Measurements from ENCODE around the gene NCBP1.

Gene NCBP1

DNA sequence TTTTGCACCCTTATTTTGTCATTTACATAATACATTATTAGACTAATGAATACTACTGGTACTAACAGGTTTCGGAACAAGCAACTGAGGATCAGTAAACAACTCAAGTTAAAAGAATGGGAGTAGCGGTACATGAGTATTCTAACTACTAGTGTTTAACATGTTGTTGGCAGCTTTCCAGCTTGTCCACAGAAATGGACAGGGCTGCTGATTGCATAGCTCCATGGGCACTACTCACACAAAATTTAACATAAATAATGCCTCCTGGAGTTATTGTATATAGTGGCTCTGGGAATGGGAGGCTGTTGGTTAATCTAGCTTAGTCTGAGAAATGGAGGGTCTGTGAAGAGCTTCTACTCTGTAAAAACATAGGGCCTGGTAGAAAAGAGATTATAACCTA lies 6.7 kb downstream of the NCBP1 start:
- DNase-seq (ENCODE audit: low read depth, low spot score) = no peak
- peaks cover 5% of the 10 kb centered on the region; the same call in 1 of the 2 replicates for H3K36me3 ChIP-seq (ENCODE audit: control insufficient read depth, insufficient read depth, low read length)
- no CpG with 5 or more reads among the region's 2 CpGs for WGBS (ENCODE audit: insufficient coverage, insufficient read length)
- no peaks in the 10 kb centered on the region for H3K4me1 ChIP-seq (ENCODE audit: control insufficient read depth, insufficient read depth, low read length)
- no peaks in the 10 kb centered on the region for H3K9me3 ChIP-seq (ENCODE audit: control insufficient read depth, insufficient read depth, low read length)
- no peak overlapping the region for H3K27ac ChIP-seq (ENCODE audit: low read length)
- no peaks in the 10 kb centered on the region for H3K27me3 ChIP-seq (ENCODE audit: control insufficient read depth, insufficient read depth, low read length)
- H3K4me3 ChIP-seq (ENCODE audit: low read length) = no peak overlapping the region

DNA sequence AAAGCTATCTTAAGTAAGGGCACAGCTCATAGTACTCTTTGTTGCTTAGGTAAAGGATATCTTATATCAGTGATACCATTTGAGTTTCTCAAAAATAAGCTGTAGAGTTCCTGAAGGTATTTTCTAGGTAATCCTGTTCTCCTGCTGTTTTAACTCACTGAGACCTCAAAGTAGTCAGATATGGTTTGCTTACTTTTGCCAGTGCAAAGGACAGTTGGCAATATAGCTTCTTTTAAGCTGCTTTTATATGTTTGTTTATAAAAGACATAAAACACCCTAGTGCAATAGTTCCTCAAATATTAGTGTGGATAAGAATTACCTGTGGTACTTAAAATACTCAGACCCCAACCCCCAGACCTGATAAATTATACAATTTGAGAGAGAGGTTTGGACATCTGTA lies 12.1 kb downstream of the NCBP1 start:
- no peaks in the 10 kb centered on the region for H3K9me3 ChIP-seq (ENCODE audit: control insufficient read depth, insufficient read depth, low read length)

DNA sequence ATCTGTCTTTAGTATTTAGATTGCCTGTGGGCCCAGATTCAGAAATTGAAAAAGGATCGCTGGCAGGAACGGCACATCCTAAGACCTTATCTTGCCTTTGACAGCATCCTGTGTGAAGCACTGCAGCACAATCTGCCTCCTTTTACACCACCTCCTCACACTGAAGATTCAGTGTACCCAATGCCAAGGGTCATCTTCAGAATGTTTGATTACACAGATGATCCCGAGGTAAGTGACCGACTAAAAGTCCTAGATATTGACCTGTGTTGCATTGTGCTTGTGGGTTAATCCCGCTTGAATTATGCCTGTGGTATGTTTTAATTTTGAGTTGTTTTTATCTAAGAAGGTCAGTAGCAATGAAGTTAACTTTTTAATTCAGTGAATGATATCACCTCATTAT lies 14.4 kb downstream of the NCBP1 start:
- no peak for DNase-seq (ENCODE audit: low read depth, low spot score)
- H3K36me3 ChIP-seq (ENCODE audit: control insufficient read depth, insufficient read depth, low read length) = peaks cover 11% of the 10 kb centered on the region; the same call in 1 of the 2 replicates
- H3K4me3 ChIP-seq (ENCODE audit: low read length) = no peak overlapping the region
- no peaks in the 10 kb centered on the region for H3K4me1 ChIP-seq (ENCODE audit: control insufficient read depth, insufficient read depth, low read length)
- H3K27ac ChIP-seq (ENCODE audit: low read length) = no peak overlapping the region
- no CpG with 5 or more reads among the region's 5 CpGs for WGBS (ENCODE audit: insufficient coverage, insufficient read length)
- H3K27me3 ChIP-seq (ENCODE audit: control insufficient read depth, insufficient read depth, low read length) = no peaks in the 10 kb centered on the region
- no peaks in the 10 kb centered on the region for H3K9me3 ChIP-seq (ENCODE audit: control insufficient read depth, insufficient read depth, low read length)

More for the DNA sequence above, 12.1 kb downstream of the NCBP1 start:
- Histone ChIP-seq H3K4me1 (ENCODE audit: control insufficient read depth, insufficient read depth, low read length) (no peaks in the 10 kb centered on the region), H3K27me3 (ENCODE audit: control insufficient read depth, insufficient read depth, low read length) (no peaks in the 10 kb centered on the region), H3K36me3 (ENCODE audit: control insufficient read depth, insufficient read depth, low read length) (peaks cover 11% of the 10 kb centered on the region; the same call in 1 of the 2 replicates), H3K27ac (ENCODE audit: low read length) (no peak overlapping the region), H3K4me3 (ENCODE audit: low read length) (no peak overlapping the region)
- DNase-seq (ENCODE audit: low read depth, low spot score) = no peak

GRCh38 chr9:97651646-97652045 lies 18.0 kb downstream of the NCBP1 start:
- peaks cover 9% of the 10 kb centered on the region; the same call in 1 of the 2 replicates for H3K36me3 ChIP-seq (ENCODE audit: control insufficient read depth, insufficient read depth, low read length)
- H3K4me1 ChIP-seq (ENCODE audit: control insufficient read depth, insufficient read depth, low read length) = no peaks in the 10 kb centered on the region
- no peak overlapping the region for H3K27ac ChIP-seq (ENCODE audit: low read length)
- H3K4me3 ChIP-seq (ENCODE audit: low read length) = no peak overlapping the region
- DNase-seq (ENCODE audit: low read depth, low spot score) = no peak
- no CpG with 5 or more reads among the region's 3 CpGs for WGBS (ENCODE audit: insufficient coverage, insufficient read length)
- no peaks in the 10 kb centered on the region for H3K27me3 ChIP-seq (ENCODE audit: control insufficient read depth, insufficient read depth, low read length)
- no peaks in the 10 kb centered on the region for H3K9me3 ChIP-seq (ENCODE audit: control insufficient read depth, insufficient read depth, low read length)

DNA sequence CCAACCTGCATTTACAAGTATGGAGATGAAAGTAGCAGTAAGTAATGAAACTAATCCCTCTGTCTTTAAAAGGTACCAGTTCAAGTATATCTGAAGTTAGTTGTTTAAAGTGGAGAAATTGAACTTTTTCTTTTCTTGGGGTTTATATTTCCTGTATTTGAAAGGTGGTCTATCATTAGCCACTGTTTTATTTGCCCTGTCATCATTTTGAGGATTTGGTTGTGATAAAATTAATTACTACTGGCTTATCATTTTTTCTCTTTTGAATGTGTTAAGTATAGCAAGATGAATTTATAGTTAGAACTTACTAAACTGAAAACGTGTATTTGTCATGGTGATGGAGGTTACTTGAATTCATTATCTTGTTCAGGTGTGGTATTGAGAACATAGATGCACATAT lies 25.1 kb downstream of the NCBP1 start:
- WGBS (ENCODE audit: insufficient coverage, insufficient read length) = no CpG with 5 or more reads among the region's 1 CpG
- no peaks in the 10 kb centered on the region for H3K27me3 ChIP-seq (ENCODE audit: control insufficient read depth, insufficient read depth, low read length)
- DNase-seq (ENCODE audit: low read depth, low spot score) = no peak
- no peak overlapping the region for H3K27ac ChIP-seq (ENCODE audit: low read length)
- H3K4me3 ChIP-seq (ENCODE audit: low read length) = no peak overlapping the region
- H3K4me1 ChIP-seq (ENCODE audit: control insufficient read depth, insufficient read depth, low read length) = no peaks in the 10 kb centered on the region
- H3K36me3 ChIP-seq (ENCODE audit: control insufficient read depth, insufficient read depth, low read length) = peaks cover 9% of the 10 kb centered on the region; the same call in 1 of the 2 replicates
- no peaks in the 10 kb centered on the region for H3K9me3 ChIP-seq (ENCODE audit: control insufficient read depth, insufficient read depth, low read length)

GRCh38 chr9:97659771-97660170 lies 26.1 kb downstream of the NCBP1 start:
- Histone ChIP-seq H3K36me3 (ENCODE audit: control insufficient read depth, insufficient read depth, low read length) (peaks cover 9% of the 10 kb centered on the region; the same call in 1 of the 2 replicates), H3K27me3 (ENCODE audit: control insufficient read depth, insufficient read depth, low read length) (no peaks in the 10 kb centered on the region), H3K4me3 (ENCODE audit: low read length) (no peak overlapping the region), H3K27ac (ENCODE audit: low read length) (no peak overlapping the region), H3K4me1 (ENCODE audit: control insufficient read depth, insufficient read depth, low read length) (no peaks in the 10 kb centered on the region), H3K9me3 (ENCODE audit: control insufficient read depth, insufficient read depth, low read length) (no peaks in the 10 kb centered on the region)
- WGBS (ENCODE audit: insufficient coverage, insufficient read length) = no CpG with 5 or more reads among the region's 3 CpGs
- DNase-seq (ENCODE audit: low read depth, low spot score) = no peak

DNA sequence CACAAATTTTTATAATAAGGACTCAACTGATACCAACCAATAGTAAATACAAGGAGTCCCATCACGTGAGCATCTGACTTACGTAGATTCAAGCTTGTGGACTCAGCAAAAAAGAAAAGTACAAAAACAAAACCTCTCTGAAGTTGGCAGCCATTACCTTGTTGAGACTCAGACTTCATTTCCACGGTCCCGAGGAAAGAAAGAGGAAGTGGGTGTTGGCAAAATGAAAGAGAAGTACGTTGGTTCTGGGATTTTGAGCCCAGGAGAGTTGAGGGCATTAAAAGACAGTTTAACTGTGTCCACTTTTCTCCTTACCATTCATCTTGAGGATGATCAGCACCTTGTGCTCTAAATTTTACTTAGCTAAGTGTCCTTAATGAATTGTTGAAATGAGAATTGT lies 26.7 kb downstream of the NCBP1 start:
- Histone ChIP-seq H3K36me3 (ENCODE audit: control insufficient read depth, insufficient read depth, low read length) (peaks cover 12% of the 10 kb centered on the region; the same call in 1 of the 2 replicates), H3K4me3 (ENCODE audit: low read length) (no peak overlapping the region), H3K27me3 (ENCODE audit: control insufficient read depth, insufficient read depth, low read length) (no peaks in the 10 kb centered on the region), H3K4me1 (ENCODE audit: control insufficient read depth, insufficient read depth, low read length) (no peaks in the 10 kb centered on the region), H3K9me3 (ENCODE audit: control insufficient read depth, insufficient read depth, low read length) (no peaks in the 10 kb centered on the region), H3K27ac (ENCODE audit: low read length) (no peak overlapping the region)
- DNase-seq (ENCODE audit: low read depth, low spot score) = no peak
- no CpG with 5 or more reads among the region's 5 CpGs for WGBS (ENCODE audit: insufficient coverage, insufficient read length)

DNA sequence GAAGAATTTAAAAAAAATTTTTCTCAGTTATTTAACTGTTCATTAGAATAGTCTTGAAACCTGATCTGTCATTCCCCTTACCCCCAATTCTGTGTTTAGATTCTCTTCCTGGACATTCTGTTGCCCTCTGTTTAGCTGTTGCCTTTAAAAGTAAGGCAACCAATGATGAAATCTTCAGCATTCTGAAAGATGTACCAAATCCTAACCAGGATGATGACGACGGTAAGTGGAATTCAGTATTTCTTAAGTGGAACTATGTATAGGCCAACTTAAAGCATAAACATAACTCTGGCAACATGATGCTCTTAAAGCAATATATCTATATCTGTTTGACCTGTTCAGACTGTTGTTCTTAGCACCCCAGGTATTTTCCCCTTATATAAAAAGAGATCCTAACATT lies 27.2 kb downstream of the NCBP1 start:
- H3K4me3 ChIP-seq (ENCODE audit: low read length) = no peak overlapping the region
- peaks cover 14% of the 10 kb centered on the region; the same call in 1 of the 2 replicates for H3K36me3 ChIP-seq (ENCODE audit: control insufficient read depth, insufficient read depth, low read length)
- H3K4me1 ChIP-seq (ENCODE audit: control insufficient read depth, insufficient read depth, low read length) = no peaks in the 10 kb centered on the region
- no peaks in the 10 kb centered on the region for H3K9me3 ChIP-seq (ENCODE audit: control insufficient read depth, insufficient read depth, low read length)
- no peaks in the 10 kb centered on the region for H3K27me3 ChIP-seq (ENCODE audit: control insufficient read depth, insufficient read depth, low read length)
- no peak overlapping the region for H3K27ac ChIP-seq (ENCODE audit: low read length)
- no peak for DNase-seq (ENCODE audit: low read depth, low spot score)
- WGBS (ENCODE audit: insufficient coverage, insufficient read length) = no CpG with 5 or more reads among the region's 2 CpGs

DNA sequence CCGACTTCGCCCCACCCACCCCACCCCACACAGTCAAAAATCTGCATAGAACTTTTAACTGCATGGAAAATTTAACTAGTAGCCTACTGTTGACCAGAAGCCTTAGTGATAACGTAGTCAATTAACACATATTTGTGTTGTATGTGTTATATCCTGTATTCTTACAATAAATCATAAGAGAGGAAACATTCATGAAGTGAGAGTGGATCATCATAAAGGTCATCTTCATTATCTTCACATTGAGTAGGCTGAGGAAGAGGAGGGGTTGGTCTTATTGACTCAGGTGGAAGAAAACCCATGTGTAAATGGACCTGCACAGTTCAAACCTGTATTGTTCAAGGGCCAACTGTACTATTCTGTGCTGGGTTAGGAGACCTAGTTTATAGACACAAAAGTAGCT lies 32.1 kb downstream of the NCBP1 start:
- no peaks in the 10 kb centered on the region for H3K27me3 ChIP-seq (ENCODE audit: control insufficient read depth, insufficient read depth, low read length)
- H3K36me3 ChIP-seq (ENCODE audit: control insufficient read depth, insufficient read depth, low read length) = peaks cover 11% of the 10 kb centered on the region; the same call in 1 of the 2 replicates
- H3K27ac ChIP-seq (ENCODE audit: low read length) = no peak overlapping the region
- H3K4me3 ChIP-seq (ENCODE audit: low read length) = no peak overlapping the region
- no peak for DNase-seq (ENCODE audit: low read depth, low spot score)
- no CpG with 5 or more reads among the region's 3 CpGs for WGBS (ENCODE audit: insufficient coverage, insufficient read length)
- H3K4me1 ChIP-seq (ENCODE audit: control insufficient read depth, insufficient read depth, low read length) = no peaks in the 10 kb centered on the region
- H3K9me3 ChIP-seq (ENCODE audit: control insufficient read depth, insufficient read depth, low read length) = no peaks in the 10 kb centered on the region

- H3K36me3 ChIP-seq (ENCODE audit: control insufficient read depth, insufficient read depth, low read length) = peaks cover 13% of the 10 kb centered on the region; the same call in 1 of the 2 replicates
- DNase-seq (ENCODE audit: low read depth, low spot score) = no peak
- H3K4me1 ChIP-seq (ENCODE audit: control insufficient read depth, insufficient read depth, low read length) = no peaks in the 10 kb centered on the region
- no CpG with 5 or more reads among the region's 5 CpGs for WGBS (ENCODE audit: insufficient coverage, insufficient read length)
- no peaks in the 10 kb centered on the region for H3K27me3 ChIP-seq (ENCODE audit: control insufficient read depth, insufficient read depth, low read length)
- H3K9me3 ChIP-seq (ENCODE audit: control insufficient read depth, insufficient read depth, low read length) = no peaks in the 10 kb centered on the region
- no peak overlapping the region for H3K27ac ChIP-seq (ENCODE audit: low read length)
- H3K4me3 ChIP-seq (ENCODE audit: low read length) = no peak overlapping the region
Measured at GRCh38 chr9:97666907-97667686, 33.5 kb downstream of the NCBP1 start.

GRCh38 chr9:97668485-97668884 lies 34.9 kb downstream of the NCBP1 start:
- DNase-seq (ENCODE audit: low read depth, low spot score) = no peak
- no peaks in the 10 kb centered on the region for H3K27me3 ChIP-seq (ENCODE audit: control insufficient read depth, insufficient read depth, low read length)
- WGBS (ENCODE audit: insufficient coverage, insufficient read length) = no CpG with 5 or more reads among the region's 3 CpGs
- H3K36me3 ChIP-seq (ENCODE audit: control insufficient read depth, insufficient read depth, low read length) = peaks cover 13% of the 10 kb centered on the region; the same call in 1 of the 2 replicates
- no peak overlapping the region for H3K27ac ChIP-seq (ENCODE audit: low read length)
- no peak overlapping the region for H3K4me3 ChIP-seq (ENCODE audit: low read length)
- no peaks in the 10 kb centered on the region for H3K4me1 ChIP-seq (ENCODE audit: control insufficient read depth, insufficient read depth, low read length)
- no peaks in the 10 kb centered on the region for H3K9me3 ChIP-seq (ENCODE audit: control insufficient read depth, insufficient read depth, low read length)

Measured in iPS DF 6.9 (cell line).